Ascending aorta (tissue), 2 donors: ENCODE measurements around the gene ICAM5. TPM values are rescaled to one million over a fixed set of nuclear protein-coding genes. Genes with fewer than 3 reads are reported as not detected.

ENCODE experiments used
- DNase-seq, 2 donors: peaks; one replicate each; pipeline ENCODE4 v3.0.0-alpha.2; 2019; ENCODE audit warnings: low spot score in 2 of 2
- H3K27ac ChIP-seq, 2 donors: fragments of 200-600 bp; sonication (generic); one replicate each; pipeline ENCODE4 v1.5.1; 2016 to 2017; ENCODE audit warnings: mild to moderate bottlenecking in 1 of 2
- H3K27me3 ChIP-seq: fragments of 200-600 bp; sonication (generic); one replicate; pipeline ENCODE4 v1.5.1; 2017
- H3K36me3 ChIP-seq, 2 donors: fragments of 200-600 bp; sonication (generic); one replicate each; pipeline ENCODE4 v1.5.1; 2016
- H3K4me1 ChIP-seq, 2 donors: fragments of 200-600 bp; sonication (generic); one replicate each; pipeline ENCODE4 v1.5.1; 2016 to 2017; ENCODE audit warnings: mild to moderate bottlenecking in 1 of 2
- H3K4me3 ChIP-seq, 2 donors: fragments of 200-600 bp; sonication (generic); one replicate each; pipeline ENCODE4 v1.5.1; 2016 to 2017; ENCODE audit warnings: mild to moderate bottlenecking in 1 of 2
- H3K9me3 ChIP-seq, 2 donors: fragments of 200-600 bp; sonication (generic); one replicate each; pipeline ENCODE4 v1.5.1; 2016
- intact Hi-C: fragments of 100-400 bp; cut with DNase I; formaldehyde crosslinking; loops from one replicate; pipeline ENCODE4 v1.15.1; 2023
- total RNA-seq: library from RNA; depleted of rRNA; stranded (reverse); fragments of >200 nt; gene quantifications from one replicate; pipeline ENCODE4 v1.1.0, GENCODE V29; 2016
- TF ChIP-seq, protein P1 (sequence below), 3 experiments: fragments of 200-600 bp in 2 of 3; fragments of 450-650 bp in 1 of 3; sonication (generic) in 2 of 3; IDR thresholded peaks; one replicate each; pipeline ENCODE4 v1.5.1; 2016 to 2019; ENCODE audit warnings: antibody characterized with exemption in 3 of 3, mild to moderate bottlenecking in 1 of 3, moderate library complexity in 1 of 3

ICAM5 gene
- total RNA-seq, 1 donor from 2014 or later = 2.2 TPM

DNA sequence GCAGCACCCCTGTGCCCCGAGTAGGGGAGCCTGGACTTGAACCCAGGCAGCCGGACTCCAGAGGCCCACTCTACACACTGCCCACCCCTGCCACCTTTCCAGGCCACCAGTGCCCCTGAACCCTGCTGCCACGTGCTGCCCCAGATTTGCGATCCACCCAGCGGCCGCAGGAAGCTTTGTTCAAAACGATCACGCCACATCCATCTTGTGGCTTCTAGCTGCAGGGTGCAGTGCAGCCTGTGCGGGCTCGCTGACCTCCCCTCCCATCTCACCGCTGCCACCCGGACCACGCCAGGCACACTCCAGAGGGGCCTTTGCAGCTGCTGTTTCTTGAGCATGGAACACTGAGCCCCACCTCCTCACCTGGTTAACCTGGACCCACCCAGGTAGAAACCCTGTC, 39.8 kb downstream of the ICAM5 start:
- Histone ChIP-seq H3K27me3 (no peaks in the 10 kb centered on the region), H3K36me3 (peaks cover 57 to 59% of the 10 kb centered on the region in 2 donors), H3K27ac (no peak overlapping the region), H3K9me3 (no peaks in the 10 kb centered on the region), H3K4me1 (peaks cover 4 to 12% of the 10 kb centered on the region in 2 donors), H3K4me3 (no peak overlapping the region)
- TF ChIP-seq, protein P1, sequence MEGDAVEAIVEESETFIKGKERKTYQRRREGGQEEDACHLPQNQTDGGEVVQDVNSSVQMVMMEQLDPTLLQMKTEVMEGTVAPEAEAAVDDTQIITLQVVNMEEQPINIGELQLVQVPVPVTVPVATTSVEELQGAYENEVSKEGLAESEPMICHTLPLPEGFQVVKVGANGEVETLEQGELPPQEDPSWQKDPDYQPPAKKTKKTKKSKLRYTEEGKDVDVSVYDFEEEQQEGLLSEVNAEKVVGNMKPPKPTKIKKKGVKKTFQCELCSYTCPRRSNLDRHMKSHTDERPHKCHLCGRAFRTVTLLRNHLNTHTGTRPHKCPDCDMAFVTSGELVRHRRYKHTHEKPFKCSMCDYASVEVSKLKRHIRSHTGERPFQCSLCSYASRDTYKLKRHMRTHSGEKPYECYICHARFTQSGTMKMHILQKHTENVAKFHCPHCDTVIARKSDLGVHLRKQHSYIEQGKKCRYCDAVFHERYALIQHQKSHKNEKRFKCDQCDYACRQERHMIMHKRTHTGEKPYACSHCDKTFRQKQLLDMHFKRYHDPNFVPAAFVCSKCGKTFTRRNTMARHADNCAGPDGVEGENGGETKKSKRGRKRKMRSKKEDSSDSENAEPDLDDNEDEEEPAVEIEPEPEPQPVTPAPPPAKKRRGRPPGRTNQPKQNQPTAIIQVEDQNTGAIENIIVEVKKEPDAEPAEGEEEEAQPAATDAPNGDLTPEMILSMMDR (IDR thresholded peaks at IDR 0.05) = no peak
- DNase-seq = no peak
- intact Hi-C loops = no loop called here

DNA sequence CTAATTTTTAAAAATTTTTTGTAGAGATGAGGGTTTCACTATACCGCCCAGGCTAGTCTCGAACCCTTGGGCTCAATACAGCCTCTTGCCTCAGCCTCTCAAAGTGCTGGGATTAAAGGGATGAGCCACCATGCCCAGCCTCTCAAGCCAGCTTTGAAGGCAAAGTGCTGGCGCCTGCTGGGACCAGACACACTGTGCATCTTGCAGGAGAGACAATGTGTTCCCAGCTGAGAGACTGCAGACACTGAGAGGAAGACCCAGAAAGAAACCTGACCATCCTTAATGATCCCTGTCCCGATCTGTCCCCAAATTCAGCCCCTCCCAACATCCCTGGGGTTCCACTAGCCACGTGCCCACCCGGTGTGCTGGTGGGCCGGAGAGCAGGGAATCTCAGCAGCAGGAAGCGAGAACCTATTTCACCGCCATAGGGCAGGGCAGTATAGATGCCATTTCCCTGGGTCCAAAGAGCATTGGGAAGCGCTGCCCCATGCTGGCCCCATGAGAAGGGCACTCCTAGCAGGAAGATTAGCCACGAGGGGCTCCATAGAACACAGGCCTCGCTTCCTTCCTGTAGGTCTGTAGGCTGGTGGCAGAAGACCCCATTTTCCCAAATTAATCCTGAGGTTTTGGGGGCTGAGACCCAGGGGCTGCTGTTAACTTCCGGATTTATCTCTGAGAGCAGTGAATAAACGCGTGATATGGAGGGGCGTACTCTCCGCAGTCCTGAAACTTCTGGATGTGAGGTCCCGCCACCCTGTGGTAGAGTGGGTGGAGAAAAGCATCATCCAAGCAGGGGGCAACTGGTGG, 42.6 kb downstream of the ICAM5 start:
- TF ChIP-seq, protein P1 (IDR thresholded peaks at IDR 0.05) = no peak
- Histone ChIP-seq H3K27me3 (no peaks in the 10 kb centered on the region), H3K4me3 (peak overlapping the region; percentile 66 to 89), H3K4me1 (peaks cover 4 to 12% of the 10 kb centered on the region in 2 donors), H3K36me3 (peaks cover 30 to 32% of the 10 kb centered on the region in 2 donors), H3K9me3 (no peaks in the 10 kb centered on the region), H3K27ac (peak overlapping the region; percentile 87 to 94)
- intact Hi-C loops = loop anchor here (2.0 to 10.0 kb wide), 3 partner anchors 62 to 208 kb away; partner anchors contain the start of genes ICAM1 and MRPL4
- no peak for DNase-seq

DNA sequence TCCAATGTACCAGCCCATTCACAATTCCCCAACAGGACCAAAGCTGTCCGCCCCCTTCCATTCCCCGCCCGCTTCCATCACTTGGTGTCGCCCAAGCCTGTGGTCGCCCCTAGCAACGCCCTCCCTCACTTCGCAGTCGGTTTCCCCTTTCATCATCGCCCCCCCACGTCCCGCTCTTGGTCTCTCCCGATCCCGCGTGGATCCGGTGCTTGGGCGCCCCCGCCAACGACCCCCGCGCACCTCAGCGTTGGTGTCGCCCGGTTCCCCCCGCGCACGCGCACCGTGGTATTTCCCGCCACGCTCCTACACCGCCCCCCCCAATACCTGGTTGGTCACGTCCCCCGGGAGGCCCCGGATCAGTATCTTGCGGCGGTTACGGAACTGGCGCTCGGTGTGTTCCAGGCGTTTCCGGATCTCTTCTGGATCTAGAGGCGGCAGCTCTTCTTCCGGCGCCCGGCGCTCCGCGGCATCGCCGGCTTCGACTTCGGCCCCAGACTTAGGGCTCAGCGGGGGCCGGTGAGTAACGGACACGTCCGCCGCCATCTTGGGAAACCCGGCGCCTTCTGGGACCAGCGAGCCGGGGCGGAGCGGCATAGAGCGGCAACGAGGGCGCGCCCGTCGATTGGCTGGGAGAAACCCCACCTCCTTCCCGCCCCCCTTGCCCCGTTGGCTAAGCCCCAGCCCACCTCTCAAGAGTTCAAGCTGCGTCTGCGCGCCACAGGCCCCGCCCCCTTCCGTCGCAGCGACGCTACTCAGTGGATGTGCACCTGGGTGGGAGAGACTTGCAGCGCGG, 43.4 kb downstream of the ICAM5 start, which contains the start of gene RAVER1:
TSS of gene RAVER1 (minus strand) at position 565 of the 793 bp plus-strand sequence. CDS start at position 543, 22 bp downstream.
- H3K27me3 ChIP-seq = no peaks in the 10 kb centered on the region
- peak; percentile 86 to 99 for DNase-seq
- H3K4me1 ChIP-seq = peaks cover 4 to 12% of the 10 kb centered on the region in 2 donors
- peaks cover 22 to 24% of the 10 kb centered on the region in 2 donors for H3K36me3 ChIP-seq
- intact Hi-C loops = loop anchor here (1.0 to 10.0 kb wide), 5 partner anchors 47 to 208 kb away; partner anchors contain the start of genes CDC37, ICAM1, MRPL4 and TYK2
- H3K4me3 ChIP-seq = peak within 1 kb of the TSS; percentile 66 to 89
- TF ChIP-seq, protein P1 (IDR thresholded peaks at IDR 0.05) = no peak
- H3K9me3 ChIP-seq = no peaks in the 10 kb centered on the region
- peak within 1 kb of the TSS; percentile 87 to 94 for H3K27ac ChIP-seq

DNA sequence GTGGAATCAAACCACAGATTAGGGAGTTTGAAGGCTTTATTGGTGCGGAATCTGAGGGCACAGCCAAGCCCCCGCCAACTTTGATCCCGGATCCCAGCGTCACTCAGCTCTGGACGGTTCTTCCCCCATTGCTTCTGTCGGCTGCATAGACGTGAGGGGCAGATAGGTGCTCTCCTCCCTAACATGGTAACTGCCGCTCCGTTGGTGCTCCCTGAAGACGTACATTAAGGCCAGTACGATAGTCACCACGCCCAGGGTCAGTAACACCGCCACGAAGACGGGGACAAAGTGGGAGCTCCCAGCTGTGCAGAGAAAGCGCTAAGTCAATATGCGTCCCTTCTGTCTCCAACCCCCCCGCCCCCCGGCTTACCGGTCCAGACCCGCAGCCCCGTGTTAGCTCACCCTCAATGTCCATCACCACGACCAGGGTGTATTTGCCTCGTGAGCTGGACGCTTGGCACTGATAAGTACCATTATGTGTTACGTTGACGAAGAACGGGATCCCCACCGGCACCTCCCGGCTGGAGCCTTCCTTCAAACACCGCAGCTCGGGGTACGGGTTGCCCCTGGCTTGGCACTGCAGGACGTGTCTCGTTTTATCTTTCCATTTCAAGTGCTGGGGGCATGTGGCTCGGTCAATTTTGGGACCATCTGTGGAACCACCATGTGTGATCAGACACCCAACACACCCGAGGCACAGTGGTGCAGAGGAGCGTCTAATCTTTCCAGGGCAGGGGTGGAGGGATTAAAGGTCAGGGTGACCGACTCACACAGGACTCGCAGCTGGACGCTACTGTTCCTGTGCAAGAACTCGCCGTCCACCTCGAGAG, 44.2 kb downstream of the ICAM5 start:
- Histone ChIP-seq H3K27ac (peak overlapping the region; percentile 76 to 94), H3K27me3 (no peaks in the 10 kb centered on the region), H3K9me3 (no peaks in the 10 kb centered on the region), H3K4me1 (peaks cover 4 to 12% of the 10 kb centered on the region in 2 donors), H3K36me3 (peaks cover 14 to 16% of the 10 kb centered on the region in 2 donors), H3K4me3 (peak overlapping the region; percentile 66 to 89)
- DNase-seq = no peak
- TF ChIP-seq, protein P1 (IDR thresholded peaks at IDR 0.05) = no peak
- intact Hi-C loops = loop anchor here (1.0 to 10.0 kb wide), 5 partner anchors 46 to 209 kb away; partner anchors contain the start of genes CDC37, ICAM1, MRPL4 and TYK2
